ENCODE measurements around the gene LMOD2.

The LMOD2 gene

DNA sequence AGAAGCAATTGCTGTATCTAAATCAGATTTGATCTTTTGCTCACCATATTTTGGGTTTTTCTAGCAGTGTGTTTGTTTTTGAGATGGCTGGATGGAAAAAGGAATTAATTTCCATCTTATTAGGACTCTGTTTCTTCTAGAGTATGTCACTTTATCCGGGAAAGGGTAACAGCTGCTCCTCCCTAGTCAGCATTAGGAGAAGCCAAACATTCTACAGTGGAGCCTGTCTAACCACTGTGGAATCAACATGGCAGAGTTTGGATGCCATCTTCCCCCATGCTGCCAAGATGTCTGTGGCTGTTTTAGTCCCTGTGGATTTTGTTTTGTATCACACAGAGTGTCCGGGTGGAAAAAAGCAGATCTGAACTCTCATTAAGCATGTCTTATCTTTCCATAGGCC, 16.0 kb upstream of the LMOD2 start:
- no peak for DNase-seq (ENCODE audit: low spot score)

DNA sequence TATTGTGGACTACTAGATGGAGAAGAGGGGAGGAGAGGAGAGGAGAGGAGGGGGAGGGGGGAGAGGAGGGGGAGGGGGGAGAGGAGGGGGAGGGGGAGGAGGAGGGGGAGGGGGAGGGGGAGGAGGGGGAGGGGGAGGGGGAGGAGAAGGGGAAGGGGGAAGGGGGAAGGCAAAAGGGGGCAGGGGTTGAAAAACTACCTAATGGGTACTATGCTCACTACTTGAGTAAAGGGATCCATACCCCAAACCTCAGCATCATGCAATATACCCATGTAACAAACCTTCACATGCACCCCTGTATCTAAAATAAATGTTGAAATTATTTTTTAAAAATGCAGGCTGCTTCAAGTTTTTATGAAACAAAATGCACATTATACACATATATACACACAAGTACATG, 15.1 kb upstream of the LMOD2 start:
- DNase-seq (ENCODE audit: low spot score): no peak

DNA sequence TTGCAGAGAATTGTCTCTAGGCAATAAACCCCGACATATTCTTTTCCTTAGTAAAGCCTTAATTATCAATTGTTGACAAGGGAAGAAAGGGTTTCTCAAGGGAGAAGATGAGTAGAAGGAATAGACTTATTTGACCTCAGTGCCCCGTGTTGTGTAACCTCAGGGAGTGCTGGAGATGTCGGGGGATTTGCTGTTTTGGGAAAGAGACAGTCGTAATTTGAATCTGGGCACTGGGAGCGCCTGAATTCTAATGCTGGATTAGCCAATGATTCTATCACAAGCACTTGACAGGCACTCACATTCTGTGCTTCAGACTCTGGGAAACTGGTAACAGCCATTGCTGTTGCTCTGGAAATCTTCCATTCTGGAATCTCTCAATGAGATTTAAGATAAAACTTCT, 13.8 kb upstream of the LMOD2 start:
- DNase-seq (ENCODE audit: low spot score): no peak

DNA sequence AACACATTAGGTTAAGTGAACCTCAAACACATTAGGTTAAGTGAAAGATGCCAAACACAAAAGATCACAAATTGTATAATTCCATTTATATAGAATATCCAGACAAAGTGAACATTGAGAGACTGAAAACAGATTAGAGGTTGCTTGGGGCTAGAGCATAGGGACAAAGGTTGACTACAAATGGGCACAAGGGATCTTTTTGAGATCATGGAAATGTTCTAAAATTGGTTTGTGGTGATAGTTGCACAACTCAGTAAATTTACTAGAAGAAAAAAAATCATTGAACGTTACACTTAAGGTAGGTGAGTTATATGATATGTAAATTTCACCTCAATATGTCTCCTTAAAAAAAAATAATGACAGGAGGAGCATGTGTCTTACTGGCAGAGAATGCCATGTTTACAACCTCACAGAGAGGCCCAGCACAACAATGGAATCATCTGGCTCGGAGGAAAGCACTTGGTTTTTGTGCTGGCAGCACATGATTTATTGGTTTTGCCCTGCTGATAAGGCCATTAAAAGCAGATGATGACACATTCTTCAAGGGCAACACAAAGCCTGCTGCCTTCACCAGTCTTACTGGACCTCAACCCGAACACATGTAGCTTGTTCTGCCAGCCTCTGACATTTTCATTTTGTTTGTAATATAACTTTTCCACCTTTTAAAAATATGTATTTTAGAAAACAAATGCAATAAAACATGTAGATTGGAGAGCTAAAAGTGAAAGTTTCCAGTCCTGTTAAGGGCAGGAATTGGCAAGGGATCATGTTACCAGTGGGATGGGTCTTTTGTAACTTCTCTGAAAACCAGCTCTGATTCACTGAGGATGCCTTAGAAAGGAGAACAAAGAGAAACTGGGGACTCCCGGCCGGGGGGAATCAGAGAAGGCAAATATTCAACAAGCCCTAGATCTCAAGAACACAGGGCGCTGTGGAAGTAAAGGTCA, 11.9 kb upstream of the LMOD2 start:
- DNase-seq (ENCODE audit: low spot score): peak; percentile 87

DNA sequence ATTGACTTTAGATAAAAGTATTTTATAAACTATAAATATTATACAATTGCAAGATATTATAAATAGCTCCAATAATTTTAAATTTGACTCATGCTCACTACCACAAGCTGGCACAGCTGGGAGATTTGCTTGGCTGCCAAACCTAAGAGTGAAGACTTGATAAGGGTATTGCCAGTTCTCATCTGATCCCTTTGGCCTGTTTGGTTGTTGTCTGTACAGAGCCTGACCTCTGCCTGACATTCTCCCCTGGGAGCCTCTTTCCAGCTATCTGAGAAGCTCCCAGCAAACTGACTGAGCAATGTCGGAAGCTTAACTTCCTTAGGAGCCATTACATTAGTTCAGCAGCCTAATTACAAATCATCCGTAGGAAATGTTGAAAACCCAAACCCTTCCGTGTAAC, 10.2 kb upstream of the LMOD2 start:
- DNase-seq (ENCODE audit: low spot score): peak; percentile 69

DNA sequence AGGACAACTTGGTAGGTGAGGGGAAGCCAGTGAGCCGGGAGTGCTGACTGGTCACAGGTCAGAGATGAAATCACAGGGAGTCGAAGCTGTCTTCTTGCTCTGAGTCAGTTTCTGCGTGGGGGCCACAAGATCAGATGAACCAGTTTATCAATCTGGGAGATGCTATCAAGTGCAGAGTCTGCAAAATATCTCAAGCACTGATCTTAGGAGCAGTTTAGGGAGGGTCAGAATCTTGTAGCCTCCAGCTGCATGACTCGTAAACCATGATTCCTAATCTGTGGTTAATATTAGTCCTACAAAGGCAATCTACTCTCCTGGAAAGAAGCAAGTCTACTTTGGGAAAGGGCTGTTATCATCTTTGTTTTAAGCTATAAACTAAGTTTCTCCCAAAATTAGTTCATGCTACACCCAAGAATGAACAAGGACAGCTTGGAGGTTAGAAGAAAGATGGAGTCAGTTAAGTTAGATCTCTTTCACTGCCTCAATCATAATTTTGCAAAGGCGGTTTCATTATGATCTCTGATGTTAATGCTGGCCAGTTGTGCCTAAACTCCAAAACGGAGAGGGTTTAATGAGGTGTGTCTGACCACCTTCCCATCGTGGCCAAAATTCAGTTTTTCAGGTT, 8.4 kb upstream of the LMOD2 start:
- DNase-seq (ENCODE audit: low spot score): no peak

DNA sequence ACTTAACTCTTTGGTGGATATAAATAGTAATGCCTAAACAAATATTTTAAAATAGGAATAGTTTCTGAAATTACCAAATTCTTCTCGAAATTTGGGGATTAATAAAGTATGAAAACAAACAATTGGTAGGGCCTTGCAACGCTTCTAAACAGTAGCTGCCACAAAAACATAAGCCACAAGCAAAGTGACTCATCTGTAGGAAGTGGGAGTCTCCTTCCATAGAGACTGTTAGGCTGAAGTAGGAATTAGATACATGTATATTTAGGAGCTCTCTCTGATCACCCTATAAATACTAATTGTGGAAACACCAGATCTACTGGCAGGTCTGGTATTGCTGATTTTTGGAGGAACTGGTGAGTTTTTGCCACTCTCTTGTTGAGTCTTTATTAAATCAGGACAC, 5.7 kb upstream of the LMOD2 start:
- no peak for DNase-seq (ENCODE audit: low spot score)

DNA sequence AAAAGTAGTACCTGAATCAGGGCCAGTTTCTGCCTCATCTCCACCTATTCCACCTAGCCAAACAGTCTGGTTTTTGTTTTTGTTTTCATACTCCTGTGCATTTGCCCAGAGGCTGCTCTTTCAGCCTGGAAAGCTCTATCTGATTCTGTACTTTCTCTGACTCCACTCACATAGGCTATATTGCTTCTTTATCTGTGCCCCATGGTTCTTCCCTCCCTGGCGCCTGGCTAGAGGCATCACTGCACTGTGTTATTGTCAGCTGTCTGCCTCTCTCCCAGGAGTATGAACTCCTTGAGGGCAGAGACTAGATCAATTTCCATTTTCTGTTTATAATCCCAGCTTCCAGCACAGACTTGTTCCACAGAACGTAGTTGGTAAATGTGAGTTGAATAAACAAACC, 5.1 kb upstream of the LMOD2 start:
- DNase-seq (ENCODE audit: low spot score): no peak

DNA sequence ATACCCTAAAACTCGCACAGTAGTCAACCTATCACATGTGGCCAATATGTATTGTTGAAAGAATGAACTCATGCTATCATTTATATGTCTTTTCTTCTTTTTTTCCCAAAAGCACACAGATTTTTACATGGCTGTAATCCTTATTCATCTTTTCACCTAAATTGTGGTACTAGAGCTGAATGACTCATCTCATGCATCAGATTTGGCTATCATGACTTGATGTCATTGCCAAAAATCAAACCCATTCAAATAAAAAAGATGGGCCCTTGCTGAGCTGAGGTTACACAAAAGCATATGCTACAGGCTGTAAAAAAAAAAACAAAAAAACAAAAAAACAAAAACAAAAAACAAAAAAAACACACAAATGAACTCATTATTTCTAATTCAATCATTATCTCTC, 3.3 kb upstream of the LMOD2 start:
- DNase-seq (ENCODE audit: low spot score): no peak

DNA sequence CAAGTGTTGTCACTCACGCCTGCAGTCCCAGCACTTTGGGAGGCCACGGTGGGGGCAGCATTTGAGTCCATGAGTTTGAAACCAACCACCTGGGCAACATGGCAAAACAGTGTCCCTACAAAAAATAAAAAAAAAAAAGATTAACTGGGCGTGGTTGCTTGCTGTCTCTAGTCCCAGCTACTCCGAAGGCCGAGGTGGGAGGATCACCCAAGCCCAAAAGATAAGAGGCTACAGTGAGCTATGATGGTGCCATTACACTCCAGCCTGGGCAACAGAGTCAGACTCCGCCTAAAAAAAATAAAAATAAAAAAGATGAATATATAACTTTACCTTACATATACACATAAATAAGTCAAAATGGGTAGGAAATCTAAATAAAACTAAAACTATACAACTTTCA, 2.5 kb upstream of the LMOD2 start:
- no peak for DNase-seq (ENCODE audit: low spot score)

DNA sequence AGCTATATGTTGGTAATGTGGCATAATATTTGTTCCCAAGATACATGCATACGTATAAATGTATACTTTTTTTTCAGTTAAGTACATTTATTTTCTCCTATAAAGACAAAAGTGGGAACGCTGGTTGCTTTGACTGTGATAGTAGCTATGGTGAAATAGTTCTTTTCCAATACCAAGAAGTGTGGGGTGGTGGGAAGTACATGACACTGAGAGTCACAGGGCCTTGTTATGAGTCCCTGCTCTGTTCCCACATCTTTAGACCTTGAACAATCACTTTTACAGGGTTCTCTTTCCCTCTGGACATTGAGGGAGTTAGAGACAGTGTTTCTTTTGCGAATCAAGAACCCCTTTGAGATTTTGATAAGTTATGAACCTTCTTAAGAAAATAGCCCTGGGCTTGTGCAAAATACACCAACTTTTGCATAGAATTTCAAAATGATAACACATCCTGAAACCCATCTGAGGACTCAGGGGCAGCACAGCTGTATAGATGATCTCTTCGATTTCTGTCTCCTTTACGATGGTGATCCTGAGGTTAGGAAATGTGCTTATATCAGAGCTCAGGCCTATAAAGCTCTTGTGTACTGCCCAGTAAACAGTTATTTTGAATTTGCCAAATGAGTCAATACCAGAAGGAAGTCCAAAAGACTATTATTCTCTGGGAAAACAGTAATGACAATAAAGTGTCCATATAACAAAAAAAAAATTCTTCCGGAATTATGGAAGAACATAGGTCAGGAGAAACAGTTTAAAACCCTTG, 1.1 kb downstream of the LMOD2 start:
- no peak for DNase-seq (ENCODE audit: low spot score)

DNA sequence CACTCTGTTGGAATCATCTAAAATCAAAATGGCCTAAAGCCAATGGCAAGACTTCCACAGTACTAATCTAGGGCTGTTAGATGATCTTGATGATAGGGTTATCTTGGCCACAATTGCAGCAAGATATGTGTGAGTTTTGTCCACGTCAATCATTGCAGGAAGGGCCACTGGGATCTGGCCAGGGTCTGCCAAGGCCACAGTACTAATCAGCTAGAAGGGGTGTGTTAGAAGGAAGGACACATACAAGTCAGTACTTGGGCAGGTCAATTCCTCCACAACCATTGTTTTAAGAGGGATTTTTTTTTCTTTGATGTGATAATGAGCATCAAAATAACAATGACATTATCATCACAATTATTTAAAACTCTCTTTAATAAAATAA, 1.6 kb downstream of the LMOD2 start:
- DNase-seq (ENCODE audit: low spot score): no peak

DNA sequence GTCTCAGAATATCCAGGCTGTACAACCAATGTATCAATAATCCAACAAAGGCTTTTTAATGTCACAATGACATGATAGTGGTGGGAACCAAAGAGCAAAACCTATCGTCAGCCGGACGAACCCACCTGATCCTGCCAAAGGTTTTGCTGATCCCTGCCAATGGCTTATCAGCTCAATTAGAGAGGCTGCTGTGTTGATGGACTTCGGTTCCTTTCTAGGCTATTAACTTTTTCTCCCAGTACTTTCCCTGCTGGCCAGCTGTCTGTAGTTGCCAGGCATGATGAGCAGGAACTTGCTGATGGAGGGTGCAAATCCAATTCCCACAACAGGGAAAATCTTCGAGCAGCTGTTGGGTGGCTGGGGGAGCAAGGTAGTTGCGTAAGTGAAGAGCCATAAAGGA, 2.4 kb downstream of the LMOD2 start:
- DNase-seq (ENCODE audit: low spot score): no peak

DNA sequence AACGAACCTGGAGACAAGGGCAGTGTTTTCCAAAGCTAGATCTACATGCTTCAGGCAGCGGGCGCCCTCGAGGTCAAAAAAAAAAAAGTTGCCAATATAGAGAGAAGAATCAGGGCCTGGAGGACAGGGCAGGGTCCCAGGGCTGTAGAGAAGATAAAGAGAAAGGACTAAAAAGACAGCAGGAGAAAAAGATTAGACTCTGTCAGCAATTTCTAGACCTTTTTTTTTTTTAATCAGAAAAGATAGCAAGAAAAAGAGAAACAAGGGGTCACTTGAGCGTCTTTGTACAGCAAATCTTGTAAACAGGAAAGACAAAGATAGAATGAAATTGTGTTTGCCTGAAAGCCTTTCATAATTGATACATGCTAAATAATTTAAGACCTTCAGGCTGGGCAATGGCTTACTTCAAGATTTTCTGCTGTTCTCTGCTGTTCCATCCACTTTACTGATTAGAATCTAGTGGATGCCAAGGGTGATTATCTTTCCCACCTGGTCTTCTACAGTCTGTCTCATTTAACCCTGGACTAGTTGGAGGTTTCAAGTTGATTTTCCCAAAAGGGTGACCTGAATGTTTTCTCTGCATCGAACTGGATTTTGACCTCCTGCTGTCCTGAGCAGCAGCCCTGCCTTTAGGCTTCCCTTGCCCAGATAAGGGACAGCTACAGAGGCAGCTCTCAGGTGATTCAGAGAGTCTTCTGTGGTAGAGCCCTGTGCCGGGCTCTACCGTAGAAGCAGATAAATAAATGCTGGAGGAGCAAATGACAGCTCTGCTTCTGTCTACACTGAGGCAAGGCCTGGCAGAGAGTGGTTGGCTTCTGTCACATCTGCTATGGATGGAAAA, 5.1 kb downstream of the LMOD2 start:
- peak; percentile 35 for DNase-seq (ENCODE audit: low spot score)

DNA sequence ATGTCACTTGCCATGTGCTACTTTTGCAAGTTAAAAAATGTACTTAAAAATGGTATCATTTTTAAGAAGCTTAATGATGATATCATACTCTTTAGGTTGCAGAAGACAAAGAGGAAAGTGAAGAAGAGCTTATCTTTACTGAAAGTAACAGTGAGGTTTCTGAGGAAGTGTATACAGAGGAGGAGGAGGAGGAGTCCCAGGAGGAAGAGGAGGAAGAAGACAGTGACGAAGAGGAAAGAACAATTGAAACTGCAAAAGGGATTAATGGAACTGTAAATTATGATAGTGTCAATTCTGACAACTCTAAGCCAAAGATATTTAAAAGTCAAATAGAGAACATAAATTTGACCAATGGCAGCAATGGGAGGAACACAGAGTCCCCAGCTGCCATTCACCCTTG, 6.1 kb downstream of the LMOD2 start:
- no peak for DNase-seq (ENCODE audit: low spot score)

DNA sequence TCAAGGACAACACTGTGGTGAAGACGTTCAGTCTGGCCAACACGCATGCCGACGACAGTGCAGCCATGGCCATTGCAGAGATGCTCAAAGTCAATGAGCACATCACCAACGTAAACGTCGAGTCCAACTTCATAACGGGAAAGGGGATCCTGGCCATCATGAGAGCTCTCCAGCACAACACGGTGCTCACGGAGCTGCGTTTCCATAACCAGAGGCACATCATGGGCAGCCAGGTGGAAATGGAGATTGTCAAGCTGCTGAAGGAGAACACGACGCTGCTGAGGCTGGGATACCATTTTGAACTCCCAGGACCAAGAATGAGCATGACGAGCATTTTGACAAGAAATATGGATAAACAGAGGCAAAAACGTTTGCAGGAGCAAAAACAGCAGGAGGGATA, 6.6 kb downstream of the LMOD2 start:
- DNase-seq (ENCODE audit: low spot score): no peak

DNA sequence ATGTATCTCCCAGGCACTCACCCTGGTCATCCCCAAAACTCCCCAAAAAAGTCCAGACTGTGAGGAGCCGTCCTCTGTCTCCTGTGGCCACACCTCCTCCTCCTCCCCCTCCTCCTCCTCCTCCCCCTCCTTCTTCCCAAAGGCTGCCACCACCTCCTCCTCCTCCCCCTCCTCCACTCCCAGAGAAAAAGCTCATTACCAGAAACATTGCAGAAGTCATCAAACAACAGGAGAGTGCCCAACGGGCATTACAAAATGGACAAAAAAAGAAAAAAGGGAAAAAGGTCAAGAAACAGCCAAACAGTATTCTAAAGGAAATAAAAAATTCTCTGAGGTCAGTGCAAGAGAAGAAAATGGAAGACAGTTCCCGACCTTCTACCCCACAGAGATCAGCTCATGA, 7.1 kb downstream of the LMOD2 start:
- DNase-seq (ENCODE audit: low spot score): no peak

DNA sequence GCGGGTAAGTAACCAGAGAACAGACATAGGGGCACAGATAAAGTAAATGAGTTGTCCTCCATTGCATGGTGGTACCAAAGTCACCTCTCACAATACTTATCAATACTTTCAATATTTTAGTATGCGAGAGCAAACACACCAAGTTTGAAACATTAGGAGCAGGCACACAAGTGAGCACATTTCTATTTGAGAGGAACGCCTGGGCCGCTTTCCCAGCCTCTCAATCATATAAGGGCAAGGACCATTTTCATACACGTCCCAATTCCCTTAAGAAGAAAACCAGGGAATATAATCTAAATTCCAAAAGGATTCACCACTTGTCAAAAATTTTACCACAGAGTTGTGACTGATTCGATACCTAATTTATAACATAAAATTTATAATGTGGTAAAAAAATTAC, 7.5 kb downstream of the LMOD2 start:
- no peak for DNase-seq (ENCODE audit: low spot score)

DNA sequence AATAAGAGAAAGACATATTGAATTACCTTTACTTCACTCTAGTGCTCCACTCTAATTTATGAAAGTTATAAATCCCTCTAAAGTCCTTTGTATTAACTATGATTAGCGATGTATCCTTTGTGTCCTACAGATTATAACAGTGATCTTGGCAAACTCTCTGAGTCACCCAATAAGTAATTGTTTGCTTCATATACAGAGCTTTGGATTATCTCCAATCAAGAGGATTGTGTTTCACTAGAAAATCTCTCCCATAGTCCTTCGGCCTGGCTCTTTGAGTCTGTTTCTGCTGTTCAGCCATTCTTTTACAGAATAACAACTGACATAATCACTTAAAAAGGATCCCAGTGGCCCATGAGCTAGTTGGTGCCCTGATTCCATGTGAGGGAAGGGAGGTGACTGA, 9.5 kb downstream of the LMOD2 start:
- DNase-seq (ENCODE audit: low spot score): no peak

DNA sequence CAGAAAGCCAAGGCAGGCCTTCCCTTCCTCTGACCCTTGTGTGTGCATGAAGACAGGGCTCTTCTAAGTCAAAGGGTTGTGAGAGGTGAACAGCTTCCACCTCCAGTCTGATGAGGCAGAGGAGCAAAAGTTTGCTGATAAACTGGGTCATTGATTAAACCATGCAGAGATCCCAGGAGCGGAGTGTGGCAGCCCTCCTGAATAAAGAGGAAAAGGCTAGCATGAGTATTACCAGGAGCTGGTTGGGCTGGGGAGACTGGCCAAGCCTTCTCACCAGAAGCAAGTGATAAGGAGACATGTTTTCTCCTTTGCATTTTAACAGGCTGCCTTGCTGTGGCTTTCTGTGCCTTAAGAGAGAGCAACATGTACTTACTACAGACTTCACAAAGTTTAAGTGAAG, 10.2 kb downstream of the LMOD2 start:
- DNase-seq (ENCODE audit: low spot score): no peak

DNA sequence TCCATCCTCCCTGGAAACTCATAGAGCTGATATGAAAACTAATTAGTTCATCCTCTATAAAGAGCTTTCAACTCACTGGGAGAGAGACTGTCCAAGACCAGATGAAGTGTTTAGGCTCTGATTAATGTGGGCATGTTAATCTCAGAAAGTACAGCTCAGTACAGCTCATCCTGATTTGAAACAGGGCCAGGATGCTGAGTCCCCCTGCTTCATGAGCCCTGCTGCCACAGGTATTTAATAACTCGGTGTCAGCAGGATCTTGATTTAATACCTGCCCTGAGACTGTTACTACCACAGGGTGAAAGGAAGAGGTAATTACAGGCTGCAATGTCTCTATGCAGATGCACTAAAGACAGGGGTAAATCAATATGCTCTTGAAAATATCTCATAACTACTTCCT, 10.8 kb downstream of the LMOD2 start:
- peak; percentile 37 for DNase-seq (ENCODE audit: low spot score)

DNA sequence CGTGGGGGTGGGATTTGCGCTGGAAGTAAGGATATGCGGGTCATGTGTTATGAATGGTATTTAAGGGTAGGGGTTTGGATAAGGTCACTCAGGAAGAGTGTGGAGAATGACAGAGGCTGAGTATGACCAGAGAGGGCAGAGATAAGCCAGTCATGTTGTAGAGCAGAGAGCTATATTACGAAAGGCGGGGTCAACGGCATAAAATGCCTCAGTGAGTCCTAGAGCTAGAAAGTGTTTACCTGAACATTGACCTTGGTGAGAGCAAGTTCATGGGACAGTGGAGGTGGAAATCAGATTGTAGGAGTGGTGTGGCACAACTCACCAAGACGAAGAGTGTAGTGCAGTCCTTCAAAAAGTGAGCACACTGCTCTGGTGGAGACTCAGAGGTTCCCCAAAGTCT, 13.8 kb downstream of the LMOD2 start:
- DNase-seq (ENCODE audit: low spot score): no peak
